Nephron progenitor cell (in vitro differentiated cells): ENCODE measurements around the gene INSC.

Experiments
- DNase-seq: peaks from one replicate; pipeline ENCODE4 v3.0.0; 2021
- H3K27ac Mint-ChIP-seq: 2 replicates; pipeline ENCODE4 v1.8.0; 2021; ENCODE audit warnings: mild to moderate bottlenecking, moderate library complexity, mixed read lengths
- H3K27me3 Mint-ChIP-seq: 2 replicates; pipeline ENCODE4 v1.8.0; 2021; ENCODE audit warnings: mild to moderate bottlenecking, low read depth, mixed read lengths; ENCODE audit not compliant: poor library complexity
- H3K36me3 Mint-ChIP-seq: 2 replicates; pipeline ENCODE4 v1.8.0; 2021; ENCODE audit warnings: low read depth, mixed read lengths
- H3K4me1 Mint-ChIP-seq: 2 replicates; pipeline ENCODE4 v1.8.0; 2021; ENCODE audit warnings: mixed read lengths
- H3K4me3 Mint-ChIP-seq: 2 replicates; pipeline ENCODE4 v1.8.0; 2021; ENCODE audit warnings: mild to moderate bottlenecking, moderate library complexity, mixed read lengths
- H3K9me3 Mint-ChIP-seq: 2 replicates; pipeline ENCODE4 v1.8.0; 2021; ENCODE audit warnings: mild to moderate bottlenecking, moderate library complexity, mixed read lengths
- TF ChIP-seq, protein P1 (sequence below): fragments of 200-600 bp; sonication (generic); IDR thresholded peaks from 2 replicates; pipeline ENCODE4 v1.5.0; 2021; ENCODE audit warnings: antibody characterized with exemption

Gene INSC

GRCh38 chr11:15146271-15147003, 31.7 kb downstream of the INSC start:
- Mint-ChIP-seq H3K27me3 (peaks cover 12% of the 10 kb centered on the region), H3K4me3 (no peak overlapping the region), H3K9me3 (no peaks in the 10 kb centered on the region), H3K36me3 (no peaks in the 10 kb centered on the region), H3K27ac (no peak overlapping the region), H3K4me1 (peaks cover 13% of the 10 kb centered on the region)
- no peak for DNase-seq
- TF ChIP-seq, protein P1, sequence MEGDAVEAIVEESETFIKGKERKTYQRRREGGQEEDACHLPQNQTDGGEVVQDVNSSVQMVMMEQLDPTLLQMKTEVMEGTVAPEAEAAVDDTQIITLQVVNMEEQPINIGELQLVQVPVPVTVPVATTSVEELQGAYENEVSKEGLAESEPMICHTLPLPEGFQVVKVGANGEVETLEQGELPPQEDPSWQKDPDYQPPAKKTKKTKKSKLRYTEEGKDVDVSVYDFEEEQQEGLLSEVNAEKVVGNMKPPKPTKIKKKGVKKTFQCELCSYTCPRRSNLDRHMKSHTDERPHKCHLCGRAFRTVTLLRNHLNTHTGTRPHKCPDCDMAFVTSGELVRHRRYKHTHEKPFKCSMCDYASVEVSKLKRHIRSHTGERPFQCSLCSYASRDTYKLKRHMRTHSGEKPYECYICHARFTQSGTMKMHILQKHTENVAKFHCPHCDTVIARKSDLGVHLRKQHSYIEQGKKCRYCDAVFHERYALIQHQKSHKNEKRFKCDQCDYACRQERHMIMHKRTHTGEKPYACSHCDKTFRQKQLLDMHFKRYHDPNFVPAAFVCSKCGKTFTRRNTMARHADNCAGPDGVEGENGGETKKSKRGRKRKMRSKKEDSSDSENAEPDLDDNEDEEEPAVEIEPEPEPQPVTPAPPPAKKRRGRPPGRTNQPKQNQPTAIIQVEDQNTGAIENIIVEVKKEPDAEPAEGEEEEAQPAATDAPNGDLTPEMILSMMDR: no peak

DNA sequence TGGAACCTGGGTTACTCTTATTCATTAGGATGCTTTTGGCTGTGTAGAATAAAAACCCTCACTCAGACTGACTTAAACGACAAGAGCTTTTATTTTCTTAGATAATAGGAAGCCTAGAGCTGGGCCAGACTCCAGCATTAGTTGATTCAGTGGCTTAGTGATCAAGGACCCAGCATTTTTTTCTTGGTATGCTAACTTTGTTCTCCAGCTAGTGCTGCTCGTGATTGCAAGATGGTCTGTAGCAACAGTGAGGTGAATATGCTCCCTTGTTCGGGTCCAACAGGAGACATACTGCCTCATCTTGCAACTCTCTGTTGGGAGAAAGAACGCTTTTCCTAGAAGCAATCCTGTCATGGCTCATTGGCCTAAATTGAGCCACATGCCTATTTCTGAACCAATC, 33.4 kb downstream of the INSC start:
- no peaks in the 10 kb centered on the region for H3K36me3 Mint-ChIP-seq
- no peak overlapping the region for H3K27ac Mint-ChIP-seq
- no peak overlapping the region for H3K4me3 Mint-ChIP-seq
- H3K9me3 Mint-ChIP-seq: no peaks in the 10 kb centered on the region
- DNase-seq: no peak
- H3K27me3 Mint-ChIP-seq: peaks cover 19% of the 10 kb centered on the region
- TF ChIP-seq, protein P1: no peak
- H3K4me1 Mint-ChIP-seq: peaks cover 13% of the 10 kb centered on the region

DNA sequence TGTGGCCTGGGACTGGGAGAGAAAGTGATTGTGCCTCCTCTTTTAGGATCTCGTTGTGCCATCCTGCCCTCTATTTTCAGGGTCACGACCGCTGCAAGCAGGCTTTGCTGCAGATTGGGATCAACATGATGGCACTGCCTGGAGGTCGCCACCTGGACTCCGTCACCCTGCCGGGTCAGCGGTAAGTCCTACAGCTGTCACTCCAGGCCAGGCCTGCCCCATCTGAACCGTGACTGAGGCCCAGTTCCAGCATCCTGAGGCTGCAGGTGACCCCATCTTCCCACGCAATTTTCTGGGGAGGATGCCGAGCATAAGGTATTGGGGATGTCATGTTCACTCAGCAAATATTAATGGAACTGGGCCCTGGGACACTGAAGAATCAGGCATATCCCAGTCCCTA, 34.3 kb downstream of the INSC start:
- no peak overlapping the region for H3K27ac Mint-ChIP-seq
- TF ChIP-seq, protein P1: no peak

DNA sequence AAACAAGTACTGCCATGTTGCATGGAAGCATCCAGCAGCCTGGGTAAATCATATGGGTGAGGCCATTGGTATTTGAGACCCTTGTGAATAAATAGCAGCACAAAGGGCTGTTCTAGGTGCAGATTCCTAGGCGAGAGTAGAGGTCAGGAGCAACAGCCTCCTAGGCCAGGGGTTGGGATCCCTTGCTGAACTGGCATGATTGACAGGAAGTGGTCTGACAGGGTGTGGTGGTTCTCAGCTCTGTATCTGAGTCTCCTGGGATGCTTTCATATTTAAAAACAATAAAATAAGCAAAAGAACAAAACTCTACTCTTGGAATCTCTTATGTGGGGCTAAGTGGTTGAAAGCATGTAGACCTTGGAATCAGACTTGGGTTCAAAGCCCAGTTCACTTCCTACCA, 35.8 kb downstream of the INSC start:
- Mint-ChIP-seq H3K27me3 (peaks cover 19% of the 10 kb centered on the region), H3K27ac (no peak overlapping the region), H3K4me1 (peaks cover 8% of the 10 kb centered on the region), H3K36me3 (no peaks in the 10 kb centered on the region), H3K9me3 (no peaks in the 10 kb centered on the region), H3K4me3 (no peak overlapping the region)
- TF ChIP-seq, protein P1: no peak
- DNase-seq: no peak

More for the DNA sequence above, 34.3 kb downstream of the INSC start:
- Mint-ChIP-seq H3K4me1 (peaks cover 13% of the 10 kb centered on the region), H3K36me3 (no peaks in the 10 kb centered on the region), H3K4me3 (no peak overlapping the region), H3K27me3 (peaks cover 19% of the 10 kb centered on the region), H3K9me3 (no peaks in the 10 kb centered on the region)
- DNase-seq: no peak

DNA sequence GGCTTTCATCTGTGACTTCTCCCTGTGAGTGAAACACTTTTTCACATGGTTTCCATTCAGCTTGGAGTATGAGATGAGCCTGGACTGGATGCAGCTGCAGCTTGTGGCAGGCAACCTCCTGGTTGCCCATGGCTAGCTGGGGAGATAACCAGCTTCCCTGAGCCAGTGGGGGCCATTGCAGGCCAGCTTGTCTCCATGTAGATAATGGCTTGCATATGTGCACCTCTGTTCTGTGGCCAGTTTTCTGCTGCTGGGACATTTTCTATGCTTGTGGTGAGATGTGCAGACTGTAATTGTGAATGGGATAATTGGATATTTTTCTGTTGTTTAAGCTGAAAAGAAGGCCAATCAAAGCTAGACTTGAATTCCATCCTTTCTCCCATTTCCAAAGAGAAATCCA, 38.5 kb downstream of the INSC start:
- Mint-ChIP-seq H3K4me1 (peaks cover 13% of the 10 kb centered on the region), H3K36me3 (no peaks in the 10 kb centered on the region), H3K27me3 (peaks cover 7% of the 10 kb centered on the region), H3K27ac (no peak overlapping the region), H3K9me3 (no peaks in the 10 kb centered on the region), H3K4me3 (no peak overlapping the region)
- no peak for DNase-seq
- TF ChIP-seq, protein P1: no peak

DNA sequence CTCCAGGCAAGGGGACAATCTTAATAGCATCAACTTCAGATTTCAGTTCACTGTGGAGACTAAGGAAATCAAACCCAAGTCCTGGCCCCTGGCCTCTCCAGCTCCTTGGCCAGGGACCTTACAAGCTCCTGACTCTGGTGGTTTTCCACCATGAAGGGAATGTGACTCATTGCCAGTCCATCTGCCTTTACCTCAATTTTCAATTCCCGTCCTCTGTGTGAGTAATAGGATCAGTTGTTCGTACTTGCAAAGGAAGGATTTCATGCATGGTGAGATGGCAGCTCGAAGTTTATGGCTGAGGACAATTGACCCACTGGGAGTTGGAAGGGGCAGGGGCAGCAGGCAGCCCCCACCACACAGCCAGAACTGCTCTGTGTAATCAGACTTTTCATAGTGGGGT, 42.5 kb downstream of the INSC start:
- Mint-ChIP-seq H3K27me3 (peaks cover 14% of the 10 kb centered on the region), H3K9me3 (no peaks in the 10 kb centered on the region), H3K4me3 (no peak overlapping the region), H3K4me1 (peaks cover 26% of the 10 kb centered on the region), H3K36me3 (no peaks in the 10 kb centered on the region), H3K27ac (no peak overlapping the region)
- TF ChIP-seq, protein P1: no peak
- no peak for DNase-seq
